Psoas muscle (tissue), 8 donors: ENCODE data around the gene AOAH. TPM values are rescaled to one million over a fixed set of nuclear protein-coding genes. Genes with fewer than 3 reads are reported as not detected.
"Not testable (repeated sequence)": the region's sequence is repeated elsewhere in the genome, so short reads cannot be mapped to it uniquely, and the experiment has no call there.

Experiments
- ATAC-seq, 4 donors: fragments of 200-7000 bp; cut with Tn5 transposase; one replicate each; pipeline ENCODE4 v1.9.1; 2020; ENCODE audit warnings: moderate library complexity in 3 of 4, mild to moderate bottlenecking in 2 of 4
- DNase-seq, 2 donors: peaks; one replicate each; pipeline ENCODE4 v3.0.0-alpha.2; 2020
- H3K27ac ChIP-seq: fragments of 200-600 bp; one replicate; pipeline ENCODE4 v1.8.0; 2022
- H3K27me3 ChIP-seq, 3 donors: fragments of 200-600 bp in 1 of 3; one replicate each; pipeline versions ENCODE4 v1.6.1 to v1.8.0; 2013 to 2022; ENCODE audit warnings: low read length in 2 of 3, mild to moderate bottlenecking in 2 of 3, moderate library complexity in 1 of 3; ENCODE audit not compliant: insufficient read depth in 3 of 3
- H3K36me3 ChIP-seq, 2 donors: fragments of 200-600 bp in 1 of 2; one replicate each; pipeline versions ENCODE4 v1.6.1 to v1.8.0; 2013 to 2022; ENCODE audit warnings: low read depth in 1 of 2, mild to moderate bottlenecking in 1 of 2, moderate library complexity in 1 of 2; ENCODE audit not compliant: insufficient read depth in 1 of 2
- H3K4me1 ChIP-seq: fragments of 200-600 bp; one replicate; pipeline ENCODE4 v1.8.0; 2022
- H3K4me3 ChIP-seq: fragments of 200-600 bp; one replicate; pipeline ENCODE4 v1.8.0; 2022; ENCODE audit warnings: mild to moderate bottlenecking
- H3K9me3 ChIP-seq: fragments of 200-600 bp; one replicate; pipeline ENCODE4 v1.8.0; 2022
- WGBS, 3 donors: extraction: QIAGEN DNeasy Blood & Tissue Kit; methylation state at CpG; one replicate each; pipeline versions ENCODE4 v1.1.6 to v1.1.7; 2013; 5-methylcytosine and 5-hydroxymethylcytosine counted together
- intact Hi-C, 2 donors: fragments of 100-400 bp; cut with DNase I; formaldehyde crosslinking; loops; one replicate each; pipeline versions ENCODE4 v1.11.0 to v1.14.2; 2022
- polyA plus RNA-seq, 3 donors: library from polyadenylated mRNA; stranded (reverse); fragments of 200-250 nt; gene quantifications; one replicate each; pipeline ENCODE4 v1.2.3, GENCODE V29; 2013
- total RNA-seq, 4 donors: library from RNA; stranded (reverse); fragmentation: NEBNext Ultra II Directional in 2 of 4; extraction: Animal tissue kit (Norgen Biotek cat#: 25700) in 2 of 4; gene quantifications; one replicate each; pipeline versions ENCODE4 v1.2.1 to v1.2.4, GENCODE V29; 2021 to 2023
- TF ChIP-seq, protein P1 (sequence below): fragments of 200-600 bp; IDR thresholded peaks from one replicate; pipeline ENCODE4 v1.8.0; 2022; ENCODE audit warnings: antibody characterized with exemption
- donor health status: healthy with polysubstance abuse.
- donor health status: DM: no; HTN: no; CAD: no; lungs with moderate emphysema.
- donor health status: Bipolar disorder and iron deficiency.
- donor health status: healthy.
- donor health status: DM: yes; HTN: yes; CAD: no.
- donor health status: DM: no; HTN: no; CAD: no.
- donor health status: DM: no; HTN: no; CAD: no.
- donor health status: DM: yes; HTN: yes; CAD: no.

AOAH gene
- total and polyA plus RNA-seq, 7 donors: 0.04 to 2.1 (median 0.83) TPM

DNA sequence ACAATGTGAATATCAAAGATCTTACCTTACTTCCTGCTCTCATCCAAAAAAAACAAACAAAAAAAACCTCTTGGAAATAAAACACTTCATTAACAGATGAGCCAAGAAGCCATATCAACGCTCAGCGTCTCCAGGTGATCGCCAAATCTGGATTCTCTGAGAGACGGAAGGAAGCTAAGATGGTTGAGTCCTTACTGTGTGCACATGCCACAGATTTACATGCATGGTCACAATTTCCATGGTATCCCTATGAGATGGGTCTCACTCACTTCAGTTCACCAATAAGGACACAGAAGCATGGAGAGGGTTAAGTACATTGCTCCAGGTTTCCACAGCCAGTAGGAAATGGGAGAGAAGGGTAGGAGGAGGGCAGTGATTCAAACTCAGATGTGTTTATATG lies 1.0 kb downstream of the AOAH start:
- no peak for DNase-seq
- Histone ChIP-seq H3K4me1 (no peaks in the 10 kb centered on the region), H3K27ac (no peak overlapping the region), H3K36me3 (no peaks in the 10 kb centered on the region), H3K4me3 (peak overlapping the region; percentile 38), H3K9me3 (no peaks in the 10 kb centered on the region), H3K27me3 (no peaks in the 10 kb centered on the region)
- 69 to 89% (median 88%) methylated on average over 4 of the region's 4 CpGs for WGBS, 3 donors
- intact Hi-C loops: no loop called here
- no peak for ATAC-seq
- TF ChIP-seq, protein P1, sequence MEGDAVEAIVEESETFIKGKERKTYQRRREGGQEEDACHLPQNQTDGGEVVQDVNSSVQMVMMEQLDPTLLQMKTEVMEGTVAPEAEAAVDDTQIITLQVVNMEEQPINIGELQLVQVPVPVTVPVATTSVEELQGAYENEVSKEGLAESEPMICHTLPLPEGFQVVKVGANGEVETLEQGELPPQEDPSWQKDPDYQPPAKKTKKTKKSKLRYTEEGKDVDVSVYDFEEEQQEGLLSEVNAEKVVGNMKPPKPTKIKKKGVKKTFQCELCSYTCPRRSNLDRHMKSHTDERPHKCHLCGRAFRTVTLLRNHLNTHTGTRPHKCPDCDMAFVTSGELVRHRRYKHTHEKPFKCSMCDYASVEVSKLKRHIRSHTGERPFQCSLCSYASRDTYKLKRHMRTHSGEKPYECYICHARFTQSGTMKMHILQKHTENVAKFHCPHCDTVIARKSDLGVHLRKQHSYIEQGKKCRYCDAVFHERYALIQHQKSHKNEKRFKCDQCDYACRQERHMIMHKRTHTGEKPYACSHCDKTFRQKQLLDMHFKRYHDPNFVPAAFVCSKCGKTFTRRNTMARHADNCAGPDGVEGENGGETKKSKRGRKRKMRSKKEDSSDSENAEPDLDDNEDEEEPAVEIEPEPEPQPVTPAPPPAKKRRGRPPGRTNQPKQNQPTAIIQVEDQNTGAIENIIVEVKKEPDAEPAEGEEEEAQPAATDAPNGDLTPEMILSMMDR: no peak

- intact Hi-C loops: no loop called here
- Histone ChIP-seq H3K27ac (no peak overlapping the region), H3K4me1 (no peaks in the 10 kb centered on the region), H3K4me3 (no peak overlapping the region), H3K9me3 (no peaks in the 10 kb centered on the region), H3K27me3 (no peaks in the 10 kb centered on the region), H3K36me3 (no peaks in the 10 kb centered on the region)
- ATAC-seq: no peak
- DNase-seq: no peak
- 84 to 87% (median 85%) methylated on average over 3 of the region's 3 CpGs for WGBS, 3 donors
- TF ChIP-seq, protein P1: no peak
Observed at GRCh38 chr7:36719083-36719632, 5.1 kb downstream of the AOAH start.

GRCh38 chr7:36717586-36717985 lies 6.7 kb downstream of the AOAH start:
- H3K4me3 ChIP-seq: no peak overlapping the region
- intact Hi-C loops: no loop called here
- H3K27me3 ChIP-seq: no peaks in the 10 kb centered on the region
- no peaks in the 10 kb centered on the region for H3K4me1 ChIP-seq
- no peaks in the 10 kb centered on the region for H3K9me3 ChIP-seq
- whole genome bisulfite sequencing, 3 donors: 85 to 86% (median 85%) methylated on average over 3 of the region's 3 CpGs
- H3K36me3 ChIP-seq: no peaks in the 10 kb centered on the region
- TF ChIP-seq, protein P1: no peak
- DNase-seq (no peak), ATAC-seq (no peak)
- H3K27ac ChIP-seq: no peak overlapping the region

GRCh38 chr7:36716802-36717201 lies 7.5 kb downstream of the AOAH start:
- H3K9me3 ChIP-seq, H3K27me3 ChIP-seq, H3K36me3 ChIP-seq, ATAC-seq, DNase-seq, H3K4me1 ChIP-seq, H3K27ac ChIP-seq, intact Hi-C loops, H3K4me3 ChIP-seq: not testable (repeated sequence)
- 84 to 91% (median 87%) methylated on average over 8 of the region's 8 CpGs for WGBS, 3 donors

- Histone ChIP-seq H3K27me3 (no peaks in the 10 kb centered on the region), H3K9me3 (no peaks in the 10 kb centered on the region), H3K27ac (no peak overlapping the region), H3K4me3 (no peak overlapping the region), H3K4me1 (no peaks in the 10 kb centered on the region), H3K36me3 (no peaks in the 10 kb centered on the region)
- intact Hi-C loops: no loop called here
- TF ChIP-seq, protein P1: no peak
- DNase-seq: no peak
- WGBS, 3 donors: 65 to 71% (median 67%) methylated on average over 5 of the region's 5 CpGs
- ATAC-seq: no peak
Observed at GRCh38 chr7:36712015-36712414, 12.3 kb downstream of the AOAH start.
